ENCODE results near the gene MAGEB2. TPM values are rescaled to one million over a fixed set of nuclear protein-coding genes. Genes with fewer than 3 reads are reported as not detected.

The MAGEB2 gene
- total RNA-seq, 1 donor from 2014 or later, result not detected

DNA sequence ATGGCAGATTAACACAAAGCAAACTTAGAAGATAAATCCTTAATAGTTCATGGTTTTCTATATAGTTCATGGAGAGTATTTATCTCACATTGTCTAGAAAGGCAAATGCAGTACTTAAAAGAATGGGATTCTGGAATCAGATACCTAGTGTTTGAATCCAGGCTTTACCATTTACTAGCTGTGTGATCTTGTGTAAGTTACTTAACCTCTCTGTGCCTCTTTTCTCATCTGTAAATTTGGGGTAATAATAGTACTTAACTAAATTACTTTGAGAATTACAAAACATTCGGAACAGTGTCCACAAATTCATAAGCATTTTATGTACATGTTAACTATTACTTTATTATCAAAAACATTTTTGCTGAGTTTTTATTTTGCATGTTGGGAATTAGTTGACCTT, 47.4 kb downstream of the MAGEB2 start:
- no peak for DNase-seq (ENCODE audit: low spot score)
- no peak overlapping the region for H3K27ac ChIP-seq
- H3K79me2 ChIP-seq (ENCODE audit: low read depth), result no peaks in the 10 kb centered on the region
- Mint-ChIP-seq H3K4me3 (no peak overlapping the region), H3K4me1 (no peaks in the 10 kb centered on the region), H3K36me3 (no peaks in the 10 kb centered on the region), H3K27ac (no peak overlapping the region), H3K27me3 (ENCODE audit: insufficient read depth, low read depth) (no peaks in the 10 kb centered on the region), H3K9me3 (no peaks in the 10 kb centered on the region)
- no peak overlapping the region for H3K4me2 ChIP-seq
- TF ChIP-seq EZH2phosphoT487 (IDR thresholded peaks at IDR 0.05), result no peak
- H4K20me1 ChIP-seq (ENCODE audit: low read depth), result no peaks in the 10 kb centered on the region
- H2AFZ ChIP-seq (replicated peaks), result no peak overlapping the region
- no peaks in the 10 kb centered on the region for H3K4me1 ChIP-seq
- no peaks in the 10 kb centered on the region for H3K27me3 ChIP-seq
- H3K9ac ChIP-seq, result no peak overlapping the region
- no peaks in the 10 kb centered on the region for H3F3A ChIP-seq (ENCODE audit: low read depth)
- peaks cover 5% of the 10 kb centered on the region for H3K9me3 ChIP-seq (ENCODE audit: low read depth)
- no peaks in the 10 kb centered on the region for H3K36me3 ChIP-seq
- no peak overlapping the region for H3K4me3 ChIP-seq

Other genes with a start within 250 kb of the MAGEB2 start
- gene MAGEB3, start 15.1 kb downstream of the MAGEB2 start, total RNA-seq (ENCODE audit: low replicate concordance), result not detected in 2 replicates
- not detected in 2 replicates for gene MAGEB4, start 26.4 kb downstream of the MAGEB2 start, total RNA-seq (ENCODE audit: low replicate concordance)
- not detected in 2 replicates for gene MAGEB1, start 31.6 kb downstream of the MAGEB2 start, total RNA-seq (ENCODE audit: low replicate concordance)
- not detected in 2 replicates for gene NR0B1, start 93.8 kb downstream of the MAGEB2 start, total RNA-seq (ENCODE audit: low replicate concordance)